Liver (tissue), 3 donors: ENCODE results near the gene ZBTB17.

Experiments
- SP1 ChIP-seq: IDR thresholded peaks from 2 replicates; pipeline ENCODE4 v1.6.1; 2018; ENCODE audit warnings: antibody characterized with exemption, mild to moderate bottlenecking
- YY1 ChIP-seq: IDR thresholded peaks from 2 replicates; pipeline ENCODE4 v1.6.1; 2016; ENCODE audit warnings: antibody characterized with exemption, mild to moderate bottlenecking
- TF ChIP-seq, protein P1 (sequence below): fragments of 150-350 bp; IDR thresholded peaks from 2 replicates; pipeline ENCODE4 v1.5.1; 2017; ENCODE audit warnings: improper control_type of control experiment, low read depth, low read length; ENCODE audit not compliant: missing input control
- donor health status: healthy.
- donor health status: healthy.

DNA sequence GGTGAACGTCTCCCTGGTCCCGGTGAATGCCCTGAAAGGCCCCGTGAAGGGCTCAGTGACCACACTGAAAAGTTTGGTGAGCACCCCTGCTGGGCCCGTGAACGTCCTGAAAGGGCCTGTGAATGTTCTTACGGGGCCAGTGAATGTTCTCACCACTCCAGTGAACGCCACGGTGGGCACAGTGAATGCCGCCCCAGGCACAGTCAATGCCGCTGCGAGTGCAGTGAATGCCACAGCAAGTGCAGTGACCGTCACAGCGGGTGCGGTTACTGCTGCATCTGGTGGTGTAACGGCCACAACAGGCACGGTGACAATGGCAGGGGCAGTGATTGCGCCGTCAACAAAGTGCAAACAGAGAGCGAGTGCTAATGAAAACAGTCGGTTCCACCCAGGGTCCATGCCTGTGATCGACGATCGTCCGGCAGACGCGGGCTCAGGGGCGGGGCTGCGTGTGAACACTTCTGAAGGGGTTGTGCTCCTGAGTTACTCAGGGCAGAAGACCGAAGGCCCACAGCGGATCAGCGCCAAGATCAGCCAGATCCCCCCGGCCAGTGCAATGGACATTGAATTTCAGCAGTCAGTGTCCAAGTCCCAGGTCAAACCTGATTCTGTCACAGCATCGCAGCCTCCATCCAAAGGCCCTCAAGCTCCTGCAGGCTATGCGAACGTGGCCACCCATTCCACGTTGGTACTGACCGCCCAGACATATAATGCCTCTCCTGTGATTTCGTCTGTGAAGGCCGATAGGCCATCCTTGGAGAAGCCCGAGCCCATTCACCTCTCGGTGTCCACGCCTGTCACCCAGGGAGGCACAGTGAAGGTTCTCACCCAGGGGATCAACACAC, 41.5 kb downstream of the ZBTB17 start:
- TF ChIP-seq, protein P1, sequence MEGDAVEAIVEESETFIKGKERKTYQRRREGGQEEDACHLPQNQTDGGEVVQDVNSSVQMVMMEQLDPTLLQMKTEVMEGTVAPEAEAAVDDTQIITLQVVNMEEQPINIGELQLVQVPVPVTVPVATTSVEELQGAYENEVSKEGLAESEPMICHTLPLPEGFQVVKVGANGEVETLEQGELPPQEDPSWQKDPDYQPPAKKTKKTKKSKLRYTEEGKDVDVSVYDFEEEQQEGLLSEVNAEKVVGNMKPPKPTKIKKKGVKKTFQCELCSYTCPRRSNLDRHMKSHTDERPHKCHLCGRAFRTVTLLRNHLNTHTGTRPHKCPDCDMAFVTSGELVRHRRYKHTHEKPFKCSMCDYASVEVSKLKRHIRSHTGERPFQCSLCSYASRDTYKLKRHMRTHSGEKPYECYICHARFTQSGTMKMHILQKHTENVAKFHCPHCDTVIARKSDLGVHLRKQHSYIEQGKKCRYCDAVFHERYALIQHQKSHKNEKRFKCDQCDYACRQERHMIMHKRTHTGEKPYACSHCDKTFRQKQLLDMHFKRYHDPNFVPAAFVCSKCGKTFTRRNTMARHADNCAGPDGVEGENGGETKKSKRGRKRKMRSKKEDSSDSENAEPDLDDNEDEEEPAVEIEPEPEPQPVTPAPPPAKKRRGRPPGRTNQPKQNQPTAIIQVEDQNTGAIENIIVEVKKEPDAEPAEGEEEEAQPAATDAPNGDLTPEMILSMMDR, result no peak
- TF ChIP-seq SP1 (no peak), YY1 (no peak)
